Activated CD8-positive, alpha-beta memory T cell treated with anti-CD3 and anti-CD28 coated beads, Interleukin-2, amount 10 ng/mL, durations not matched to agents 7 days and 5 days (primary cell): ENCODE measurements around the gene CCDC92. TPM values are rescaled to one million over a fixed set of nuclear protein-coding genes. Genes with fewer than 3 reads are reported as not detected.

Experiments used
- ATAC-seq: fragments of 150-1000 bp; cut with Tn5 transposase; one replicate; pipeline ENCODE4 v1.10.0; 2021; ENCODE audit warnings: moderate library complexity
- CTCF ChIA-PET: fragments of 350-600 bp; sonication (Branson Sonifier 250); formaldehyde crosslinking; loops from one replicate; lab custom pipeline; 2021; ENCODE audit warnings: antibody characterized with exemption; lab: Charles Lee
- DNase-seq: peaks from one replicate; pipeline ENCODE4 v3.0.0-alpha.2; 2020
- H3K27ac Mint-ChIP-seq: one replicate; pipeline ENCODE4 v1.8.0; 2021; ENCODE audit warnings: mild to moderate bottlenecking, mixed read lengths
- H3K27me3 Mint-ChIP-seq: one replicate; pipeline ENCODE4 v1.8.0; 2021; ENCODE audit warnings: mixed read lengths
- H3K36me3 Mint-ChIP-seq: one replicate; pipeline ENCODE4 v1.8.0; 2021; ENCODE audit warnings: mild to moderate bottlenecking, mixed read lengths
- H3K4me1 Mint-ChIP-seq: one replicate; pipeline ENCODE4 v1.8.0; 2021; ENCODE audit warnings: mixed read lengths
- H3K4me3 Mint-ChIP-seq: one replicate; pipeline ENCODE4 v1.8.0; 2021; ENCODE audit warnings: mild to moderate bottlenecking, moderate library complexity, mixed read lengths
- H3K9me3 Mint-ChIP-seq: one replicate; pipeline ENCODE4 v1.8.0; 2022; ENCODE audit warnings: low read depth, mixed read lengths
- total RNA-seq, 2 experiments: library from RNA; stranded (reverse); gene quantifications; one replicate each; pipeline ENCODE4 v1.2.3, GENCODE V29; 2021

CCDC92 gene
- total RNA-seq, 2 experiments from 2014 or later: 16.4 to 19.8 TPM

GRCh38 chr12:123997908-123998307, 25.3 kb upstream of the CCDC92 start:
- CTCF ChIA-PET: interaction anchor here (1.3 to 2.1 kb wide), 3 partner anchors 34 to 93 kb away, joined by 3 to 7 read pairs (median 4); no protein-coding TSS in a partner anchor
- Mint-ChIP-seq H3K27ac (no peak overlapping the region), H3K4me1 (peaks cover 22% of the 10 kb centered on the region)

GRCh38 chr12:123997033-123997822, 24.6 kb upstream of the CCDC92 start:
- Mint-ChIP-seq H3K4me1 (peaks cover 22% of the 10 kb centered on the region), H3K27me3 (no peaks in the 10 kb centered on the region), H3K4me3 (no peak overlapping the region), H3K27ac (no peak overlapping the region), H3K36me3 (peaks cover 7% of the 10 kb centered on the region), H3K9me3 (no peaks in the 10 kb centered on the region)
- CTCF ChIA-PET: interaction anchor here (1.3 to 3.6 kb wide), 4 partner anchors 13 to 92 kb away, joined by 3 to 21 read pairs (median 6); no protein-coding TSS in a partner anchor
- ATAC-seq: no peak
- peak; percentile 11 for DNase-seq

More at GRCh38 chr12:123997908-123998307, 25.3 kb upstream of the CCDC92 start:
- peaks cover 5% of the 10 kb centered on the region for H3K36me3 Mint-ChIP-seq
- DNase-seq (peak; percentile 22), ATAC-seq (no peak)
- H3K27me3 Mint-ChIP-seq: no peaks in the 10 kb centered on the region
- no peaks in the 10 kb centered on the region for H3K9me3 Mint-ChIP-seq
- no peak overlapping the region for H3K4me3 Mint-ChIP-seq

GRCh38 chr12:123996581-123996980, 23.9 kb upstream of the CCDC92 start:
- Mint-ChIP-seq H3K4me1 (peaks cover 22% of the 10 kb centered on the region), H3K9me3 (no peaks in the 10 kb centered on the region), H3K4me3 (no peak overlapping the region), H3K27me3 (no peaks in the 10 kb centered on the region), H3K36me3 (peaks cover 9% of the 10 kb centered on the region), H3K27ac (no peak overlapping the region)
- CTCF ChIA-PET: interaction anchor here (0.9 to 3.6 kb wide), 2 partner anchors 12 to 36 kb away, joined by 3 to 21 read pairs; no protein-coding TSS in a partner anchor
- no peak for ATAC-seq
- peak; percentile 33 for DNase-seq

GRCh38 chr12:123995023-123995748, 22.6 kb upstream of the CCDC92 start:
- Mint-ChIP-seq H3K4me3 (no peak overlapping the region), H3K36me3 (peaks cover 12% of the 10 kb centered on the region), H3K27me3 (no peaks in the 10 kb centered on the region), H3K9me3 (no peaks in the 10 kb centered on the region), H3K27ac (no peak overlapping the region), H3K4me1 (peaks cover 26% of the 10 kb centered on the region)
- ATAC-seq: peak; percentile 39
- CTCF ChIA-PET: interaction anchor here (0.9 to 3.6 kb wide), 2 partner anchors 11 to 91 kb away, joined by 3 to 21 read pairs; no protein-coding TSS in a partner anchor
- peak; percentile 39 for DNase-seq

- DNase-seq (no peak), ATAC-seq (no peak)
- Mint-ChIP-seq H3K27ac (no peak overlapping the region), H3K36me3 (peaks cover 29% of the 10 kb centered on the region), H3K27me3 (no peaks in the 10 kb centered on the region), H3K4me3 (no peak overlapping the region), H3K9me3 (no peaks in the 10 kb centered on the region), H3K4me1 (peaks cover 30% of the 10 kb centered on the region)
- CTCF ChIA-PET: interaction anchor here (2.2 kb wide), 1 partner anchor 87 kb away, joined by 4 read pairs; no protein-coding TSS in a partner anchor
These were observed 19.6 kb upstream of the CCDC92 start for GRCh38 chr12:123992118-123992825.

- no peaks in the 10 kb centered on the region for H3K9me3 Mint-ChIP-seq
- no peak overlapping the region for H3K27ac Mint-ChIP-seq
- CTCF ChIA-PET: interaction anchor here (2.2 kb wide), 1 partner anchor 86 kb away, joined by 4 read pairs; no protein-coding TSS in a partner anchor
- no peak overlapping the region for H3K4me3 Mint-ChIP-seq
- H3K27me3 Mint-ChIP-seq: no peaks in the 10 kb centered on the region
- peaks cover 29% of the 10 kb centered on the region for H3K36me3 Mint-ChIP-seq
- peaks cover 27% of the 10 kb centered on the region for H3K4me1 Mint-ChIP-seq
- no peak for DNase-seq
- no peak for ATAC-seq
These were observed 18.8 kb upstream of the CCDC92 start for GRCh38 chr12:123991372-123991951.

- Mint-ChIP-seq H3K27ac (no peak overlapping the region), H3K27me3 (no peaks in the 10 kb centered on the region), H3K36me3 (peaks cover 27% of the 10 kb centered on the region), H3K9me3 (no peaks in the 10 kb centered on the region), H3K4me3 (no peak overlapping the region), H3K4me1 (peaks cover 18% of the 10 kb centered on the region)
- no peak for ATAC-seq
- DNase-seq: no peak
- CTCF ChIA-PET: interaction anchor here (2.2 kb wide), 1 partner anchor 85 kb away, joined by 4 read pairs; no protein-coding TSS in a partner anchor
These were observed 17.9 kb upstream of the CCDC92 start for GRCh38 chr12:123990511-123990910.

- no peaks in the 10 kb centered on the region for H3K27me3 Mint-ChIP-seq
- ATAC-seq: no peak
- CTCF ChIA-PET: no interaction called here
These were observed 17.1 kb upstream of the CCDC92 start for GRCh38 chr12:123989753-123990152.

GRCh38 chr12:123989168-123989567, 16.5 kb upstream of the CCDC92 start:
- CTCF ChIA-PET: no interaction called here
- H3K4me1 Mint-ChIP-seq: peaks cover 14% of the 10 kb centered on the region
- no peak overlapping the region for H3K27ac Mint-ChIP-seq
- peaks cover 27% of the 10 kb centered on the region for H3K36me3 Mint-ChIP-seq
- H3K4me3 Mint-ChIP-seq: no peak overlapping the region
- ATAC-seq (no peak), DNase-seq (no peak)
- no peaks in the 10 kb centered on the region for H3K27me3 Mint-ChIP-seq
- no peaks in the 10 kb centered on the region for H3K9me3 Mint-ChIP-seq

More at GRCh38 chr12:123989753-123990152, 17.1 kb upstream of the CCDC92 start:
- Mint-ChIP-seq H3K27ac (no peak overlapping the region), H3K4me3 (no peak overlapping the region), H3K9me3 (no peaks in the 10 kb centered on the region), H3K36me3 (peaks cover 27% of the 10 kb centered on the region), H3K4me1 (peaks cover 14% of the 10 kb centered on the region)
- no peak for DNase-seq

GRCh38 chr12:123987022-123987421, 14.4 kb upstream of the CCDC92 start:
- Mint-ChIP-seq H3K9me3 (no peaks in the 10 kb centered on the region), H3K4me1 (peaks cover 18% of the 10 kb centered on the region), H3K36me3 (peaks cover 23% of the 10 kb centered on the region), H3K4me3 (no peak overlapping the region), H3K27me3 (no peaks in the 10 kb centered on the region), H3K27ac (no peak overlapping the region)
- DNase-seq: no peak
- CTCF ChIA-PET: interaction anchor here (0.8 to 6.3 kb wide), 3 partner anchors 20 to 82 kb away, joined by 3 to 56 read pairs (median 5); no protein-coding TSS in a partner anchor
- ATAC-seq: no peak

GRCh38 chr12:123986374-123986965, 13.8 kb upstream of the CCDC92 start:
- peaks cover 18% of the 10 kb centered on the region for H3K4me1 Mint-ChIP-seq
- no peaks in the 10 kb centered on the region for H3K9me3 Mint-ChIP-seq
- DNase-seq (no peak), ATAC-seq (no peak)
- no peak overlapping the region for H3K27ac Mint-ChIP-seq
- no peaks in the 10 kb centered on the region for H3K27me3 Mint-ChIP-seq
- CTCF ChIA-PET: interaction anchor here (0.8 to 6.3 kb wide), 4 partner anchors 9 to 82 kb away, joined by 3 to 56 read pairs (median 13); no protein-coding TSS in a partner anchor
- no peak overlapping the region for H3K4me3 Mint-ChIP-seq
- H3K36me3 Mint-ChIP-seq: peaks cover 21% of the 10 kb centered on the region

- no peak overlapping the region for H3K27ac Mint-ChIP-seq
- H3K36me3 Mint-ChIP-seq: peaks cover 17% of the 10 kb centered on the region
- ATAC-seq (no peak), DNase-seq (no peak)
- H3K9me3 Mint-ChIP-seq: no peaks in the 10 kb centered on the region
- H3K4me3 Mint-ChIP-seq: no peak overlapping the region
- CTCF ChIA-PET: interaction anchor here (0.9 to 6.3 kb wide), 8 partner anchors 11 to 179 kb away, joined by 3 to 56 read pairs (median 4); no protein-coding TSS in a partner anchor
- H3K4me1 Mint-ChIP-seq: peaks cover 14% of the 10 kb centered on the region
- no peaks in the 10 kb centered on the region for H3K27me3 Mint-ChIP-seq
These were observed 12.3 kb upstream of the CCDC92 start for GRCh38 chr12:123984903-123985302.
